ENCODE measurements around the gene IFNA5. TPM values are rescaled to one million over a fixed set of nuclear protein-coding genes. Genes with fewer than 3 reads are reported as not detected.

IFNA5 gene
- total RNA-seq, 2 experiments from 2014 or later: not detected

DNA sequence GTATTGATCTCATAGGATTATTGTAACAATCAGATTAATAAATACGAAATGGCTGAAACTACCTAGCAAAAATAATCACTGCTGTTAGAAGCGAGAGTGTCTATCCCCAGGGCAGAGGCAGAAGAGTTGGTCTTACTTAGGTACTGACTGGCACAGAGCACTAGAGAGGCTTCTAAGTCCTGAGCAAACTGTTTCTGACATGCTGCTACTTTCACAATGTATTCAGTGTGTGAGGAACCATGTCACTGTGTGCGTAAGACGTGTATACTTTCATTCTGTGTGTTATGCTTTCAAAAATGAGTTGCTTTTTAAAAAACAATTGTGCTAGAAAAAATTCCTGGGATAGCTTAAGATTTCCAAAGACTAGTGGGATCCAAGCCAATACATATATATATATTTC lies 35.6 kb upstream of the IFNA5 start:
- no peak for TF ChIP-seq CTCF (IDR thresholded peaks at IDR 0.05)
- peaks cover 4% of the 10 kb centered on the region for H3K36me3 Mint-ChIP-seq (ENCODE audit: low read depth)
- DNase-seq (no peak), ATAC-seq (ENCODE audit: poor library complexity) (no peak)
- peaks cover 13% of the 10 kb centered on the region for H3K4me1 Mint-ChIP-seq (ENCODE audit: low read depth)
- Histone ChIP-seq H3K36me3 (ENCODE audit: insufficient read depth, low read length) (no peaks in the 10 kb centered on the region), H3K27ac (ENCODE audit: low read depth in 1 of 2, low read length in 2 of 2) (no peak overlapping the region), H3K27me3 (ENCODE audit: control insufficient read depth in 1 of 2, insufficient read depth in 2 of 2, low read length in 2 of 2) (no peaks in the 10 kb centered on the region), H3K4me3 (ENCODE audit: low read length) (no peak overlapping the region), H3K4me1 (ENCODE audit: insufficient read depth, low read length) (no peaks in the 10 kb centered on the region), H3K9me3 (ENCODE audit: control insufficient read depth in 1 of 2, insufficient read depth in 1 of 2, low read length in 2 of 2) (no peaks in the 10 kb centered on the region)
- POLR2A ChIA-PET: no interaction called here
- intact Hi-C loops (cut with DNase I, micrococcal nuclease): no loop called here
- H3K27ac Mint-ChIP-seq: no peak overlapping the region
- peaks cover 2% of the 10 kb centered on the region for H3K9me3 Mint-ChIP-seq
- CTCF ChIA-PET: interaction anchor here (1.2 to 1.4 kb wide), 2 partner anchors 14 to 94 kb away, joined by 3 to 4 read pairs; no protein-coding TSS in a partner anchor
- no peak overlapping the region for H3K4me3 Mint-ChIP-seq
- peaks cover 40% of the 10 kb centered on the region for H3K27me3 Mint-ChIP-seq

GRCh38 chr9:21336457-21336856 lies 31.3 kb upstream of the IFNA5 start:
- Histone ChIP-seq H3K27ac (ENCODE audit: low read depth in 1 of 2, low read length in 2 of 2) (no peak overlapping the region), H3K4me3 (ENCODE audit: low read length) (no peak overlapping the region), H3K9me3 (ENCODE audit: control insufficient read depth in 1 of 2, insufficient read depth in 1 of 2, low read length in 2 of 2) (no peaks in the 10 kb centered on the region), H3K36me3 (ENCODE audit: insufficient read depth, low read length) (peaks cover 4% of the 10 kb centered on the region), H3K4me1 (ENCODE audit: insufficient read depth, low read length) (peaks cover 23% of the 10 kb centered on the region), H3K27me3 (ENCODE audit: control insufficient read depth in 1 of 2, insufficient read depth in 2 of 2, low read length in 2 of 2) (no peaks in the 10 kb centered on the region)
- no peak for TF ChIP-seq CTCF (IDR thresholded peaks at IDR 0.05)
- peak overlapping the region; percentile 94 for H3K4me3 Mint-ChIP-seq
- intact Hi-C loops (cut with DNase I, micrococcal nuclease): loop anchor here in 1 of 2 experiments (10.0 kb wide), 2 partner anchors 218 to 368 kb away; no protein-coding TSS in a partner anchor
- ATAC-seq (ENCODE audit: poor library complexity) (no peak), DNase-seq (peak in 1 of 14 experiments; percentile 23)
- peaks cover 46% of the 10 kb centered on the region for H3K36me3 Mint-ChIP-seq (ENCODE audit: low read depth)
- H3K27ac Mint-ChIP-seq: peak overlapping the region; percentile 96
- H3K9me3 Mint-ChIP-seq: peaks cover 2% of the 10 kb centered on the region
- CTCF ChIA-PET: interaction anchor here (0.9 to 1.5 kb wide), 2 partner anchors 10 to 96 kb away, joined by 3 read pairs; no protein-coding TSS in a partner anchor
- peaks cover 53% of the 10 kb centered on the region for H3K4me1 Mint-ChIP-seq (ENCODE audit: low read depth)
- POLR2A ChIA-PET: interaction anchor here (0.8 kb wide), 1 partner anchor 8 kb away, joined by 3 read pairs; no protein-coding TSS in a partner anchor
- peaks cover 8% of the 10 kb centered on the region for H3K27me3 Mint-ChIP-seq

GRCh38 chr9:21334701-21335632 lies 29.9 kb upstream of the IFNA5 start, which contains the start of gene KLHL9:
KLHL9 (minus strand) TSS chr9:21335404; CDS start chr9:21334859, 545 bp downstream.
- ChIA-PET POLR2A (interaction anchor here (0.5 to 2.6 kb wide), 12 partner anchors 9 to 713 kb away, joined by 3 to 11 read pairs (median 4); partner anchors contain the start of genes MLLT3 and MTAP), CTCF (interaction anchor here (1.2 to 3.9 kb wide), 4 partner anchors 9 to 120 kb away, joined by 4 to 20 read pairs (median 10); no protein-coding TSS in a partner anchor)
- Mint-ChIP-seq H3K4me1 (ENCODE audit: low read depth) (peaks cover 68% of the 10 kb centered on the region), H3K27ac (peak within 1 kb of the TSS; percentile 96), H3K36me3 (ENCODE audit: low read depth) (peaks cover 59% of the 10 kb centered on the region), H3K4me3 (peak within 1 kb of the TSS; percentile 94), H3K27me3 (no peaks in the 10 kb centered on the region), H3K9me3 (peaks cover 2% of the 10 kb centered on the region)
- peak; percentile 72 to 94 (median 83) for DNase-seq
- H3K4me1 ChIP-seq (ENCODE audit: insufficient read depth, low read length): peaks cover 27% of the 10 kb centered on the region
- H3K27me3 ChIP-seq (ENCODE audit: control insufficient read depth in 1 of 2, insufficient read depth in 2 of 2, low read length in 2 of 2): no peaks in the 10 kb centered on the region
- H3K4me3 ChIP-seq (ENCODE audit: low read length): peak within 1 kb of the TSS; percentile 70
- intact Hi-C loops (cut with DNase I, micrococcal nuclease): loop anchor here (5.0 to 10.0 kb wide), 3 partner anchors 220 to 467 kb away; partner anchors contain the start of gene MTAP (in 1 of the 2)
- peak; percentile 83 for ATAC-seq (ENCODE audit: poor library complexity)
- H3K27ac ChIP-seq (ENCODE audit: low read depth in 1 of 2, low read length in 2 of 2): peak within 1 kb of the TSS; percentile 89 to 94
- H3K9me3 ChIP-seq (ENCODE audit: control insufficient read depth in 1 of 2, insufficient read depth in 1 of 2, low read length in 2 of 2): no peaks in the 10 kb centered on the region
- no peak for TF ChIP-seq CTCF (IDR thresholded peaks at IDR 0.05)
- peaks cover 11% of the 10 kb centered on the region for H3K36me3 ChIP-seq (ENCODE audit: insufficient read depth, low read length)
